Hepatocyte (in vitro differentiated cells): ENCODE results near the gene INPP4B.

ENCODE experiments used
- EZH2 ChIP-seq: fragments of 200-600 bp; sonication (generic); IDR thresholded peaks from 2 replicates; pipeline ENCODE4 v1.6.1; 2016; ENCODE audit warnings: antibody characterized with exemption, mild to moderate bottlenecking, borderline replicate concordance
- EZH2phosphoT487 ChIP-seq: fragments of 200-600 bp; sonication (generic); IDR thresholded peaks from one replicate; pipeline ENCODE4 v1.6.1; 2018; ENCODE audit warnings: antibody characterized with exemption, mild to moderate bottlenecking, low read depth, moderate library complexity; ENCODE audit not compliant: unreplicated experiment, severe bottlenecking
- TF ChIP-seq, protein P1 (sequence below): fragments of 200-600 bp; sonication (generic); IDR thresholded peaks from 2 replicates; pipeline ENCODE4 v1.5.1; 2016; ENCODE audit warnings: antibody characterized with exemption, mild to moderate bottlenecking; ENCODE audit not compliant: poor library complexity

DNA sequence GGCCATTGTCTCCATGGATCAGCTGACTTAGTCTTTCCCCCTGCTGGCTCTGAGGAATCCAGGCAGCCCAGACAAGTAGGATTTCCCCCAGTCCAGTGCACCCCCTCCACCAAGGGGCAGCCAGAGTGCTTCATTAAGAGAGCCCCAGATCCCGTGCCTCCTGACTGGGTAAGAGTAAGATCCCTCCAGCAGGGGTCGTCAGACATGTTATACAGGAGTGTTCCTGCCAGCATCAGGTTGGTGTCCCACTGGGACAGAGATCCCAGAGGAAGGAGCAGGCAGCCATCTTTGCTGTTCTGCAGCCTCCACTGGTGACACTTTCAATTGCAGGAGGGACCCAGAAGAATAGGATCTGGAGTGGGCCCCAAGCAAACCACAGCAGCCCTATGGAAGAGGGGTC, 29.0 kb upstream of the INPP4B start:
- TF ChIP-seq, protein P1, sequence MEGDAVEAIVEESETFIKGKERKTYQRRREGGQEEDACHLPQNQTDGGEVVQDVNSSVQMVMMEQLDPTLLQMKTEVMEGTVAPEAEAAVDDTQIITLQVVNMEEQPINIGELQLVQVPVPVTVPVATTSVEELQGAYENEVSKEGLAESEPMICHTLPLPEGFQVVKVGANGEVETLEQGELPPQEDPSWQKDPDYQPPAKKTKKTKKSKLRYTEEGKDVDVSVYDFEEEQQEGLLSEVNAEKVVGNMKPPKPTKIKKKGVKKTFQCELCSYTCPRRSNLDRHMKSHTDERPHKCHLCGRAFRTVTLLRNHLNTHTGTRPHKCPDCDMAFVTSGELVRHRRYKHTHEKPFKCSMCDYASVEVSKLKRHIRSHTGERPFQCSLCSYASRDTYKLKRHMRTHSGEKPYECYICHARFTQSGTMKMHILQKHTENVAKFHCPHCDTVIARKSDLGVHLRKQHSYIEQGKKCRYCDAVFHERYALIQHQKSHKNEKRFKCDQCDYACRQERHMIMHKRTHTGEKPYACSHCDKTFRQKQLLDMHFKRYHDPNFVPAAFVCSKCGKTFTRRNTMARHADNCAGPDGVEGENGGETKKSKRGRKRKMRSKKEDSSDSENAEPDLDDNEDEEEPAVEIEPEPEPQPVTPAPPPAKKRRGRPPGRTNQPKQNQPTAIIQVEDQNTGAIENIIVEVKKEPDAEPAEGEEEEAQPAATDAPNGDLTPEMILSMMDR: no peak
- TF ChIP-seq EZH2 (no peak), EZH2phosphoT487 (no peak)
